ENCODE data around the gene ARHGEF10L.

DNA sequence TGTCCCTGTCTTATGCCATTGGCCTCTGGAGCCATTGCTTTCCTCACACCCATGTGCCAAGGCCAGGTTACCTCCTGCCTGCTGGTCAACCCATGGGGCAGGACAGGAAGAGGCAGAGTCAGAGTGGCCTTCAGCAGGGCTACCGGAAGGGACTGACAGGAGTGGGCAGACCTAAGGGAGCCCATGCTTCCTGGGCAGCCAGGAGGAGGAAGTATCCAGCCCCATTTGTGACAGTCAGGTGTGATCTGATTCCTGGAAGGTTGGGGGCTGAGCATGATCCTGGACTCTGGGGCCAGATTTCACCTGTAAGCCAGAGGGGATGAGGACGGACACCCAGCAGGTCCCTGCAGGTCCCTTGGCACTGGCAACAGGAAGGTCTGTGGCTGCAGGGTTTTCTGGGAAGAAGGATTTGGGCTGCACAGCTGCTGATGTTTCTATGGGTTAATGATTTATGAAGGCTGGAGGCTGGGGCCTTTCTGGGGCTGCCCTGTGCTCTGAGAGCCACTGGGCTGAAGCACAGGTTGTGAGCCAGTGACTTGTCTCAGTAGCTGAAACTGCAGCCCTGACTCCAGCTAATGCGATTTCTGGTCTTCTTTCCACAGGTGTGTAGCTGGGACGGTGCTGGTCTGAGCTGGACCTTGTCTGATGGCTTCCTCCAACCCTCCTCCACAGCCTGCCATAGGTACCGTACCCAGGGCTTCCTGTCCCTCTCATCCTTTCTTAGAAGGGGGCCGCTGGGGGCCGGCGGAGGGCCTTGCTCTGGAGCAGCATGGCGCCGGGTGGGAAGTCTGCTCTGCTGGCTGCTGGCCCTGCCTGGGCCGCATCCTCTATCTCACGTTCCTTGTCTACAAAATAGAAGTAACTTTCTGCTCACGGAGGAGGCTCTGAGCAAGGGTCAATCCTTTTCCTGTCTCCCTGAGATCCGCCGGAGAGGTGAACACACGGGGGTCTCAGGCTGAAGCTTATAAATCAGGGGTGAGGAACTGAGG, 40.7 kb downstream of the ARHGEF10L start:
- TF ChIP-seq, protein P1, sequence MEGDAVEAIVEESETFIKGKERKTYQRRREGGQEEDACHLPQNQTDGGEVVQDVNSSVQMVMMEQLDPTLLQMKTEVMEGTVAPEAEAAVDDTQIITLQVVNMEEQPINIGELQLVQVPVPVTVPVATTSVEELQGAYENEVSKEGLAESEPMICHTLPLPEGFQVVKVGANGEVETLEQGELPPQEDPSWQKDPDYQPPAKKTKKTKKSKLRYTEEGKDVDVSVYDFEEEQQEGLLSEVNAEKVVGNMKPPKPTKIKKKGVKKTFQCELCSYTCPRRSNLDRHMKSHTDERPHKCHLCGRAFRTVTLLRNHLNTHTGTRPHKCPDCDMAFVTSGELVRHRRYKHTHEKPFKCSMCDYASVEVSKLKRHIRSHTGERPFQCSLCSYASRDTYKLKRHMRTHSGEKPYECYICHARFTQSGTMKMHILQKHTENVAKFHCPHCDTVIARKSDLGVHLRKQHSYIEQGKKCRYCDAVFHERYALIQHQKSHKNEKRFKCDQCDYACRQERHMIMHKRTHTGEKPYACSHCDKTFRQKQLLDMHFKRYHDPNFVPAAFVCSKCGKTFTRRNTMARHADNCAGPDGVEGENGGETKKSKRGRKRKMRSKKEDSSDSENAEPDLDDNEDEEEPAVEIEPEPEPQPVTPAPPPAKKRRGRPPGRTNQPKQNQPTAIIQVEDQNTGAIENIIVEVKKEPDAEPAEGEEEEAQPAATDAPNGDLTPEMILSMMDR (IDR thresholded peaks at IDR 0.05), result peak in 3 of 7 experiments; percentile 23 to 33 (median 33)
- TF ChIP-seq POLR2A (IDR thresholded peaks at IDR 0.05), result peak; percentile 69 to 92 (median 88)
